ENCODE measurements around the gene LMNTD1. TPM values are rescaled to one million over a fixed set of nuclear protein-coding genes. Genes with fewer than 3 reads are reported as not detected.
"Not testable (repeated sequence)": the region's sequence is repeated elsewhere in the genome, so short reads cannot be mapped to it uniquely, and the experiment has no call there.

Gene LMNTD1
- not detected in 2 replicates for total RNA-seq (2014; rRNA removed; shearing (Covaris generic))

DNA sequence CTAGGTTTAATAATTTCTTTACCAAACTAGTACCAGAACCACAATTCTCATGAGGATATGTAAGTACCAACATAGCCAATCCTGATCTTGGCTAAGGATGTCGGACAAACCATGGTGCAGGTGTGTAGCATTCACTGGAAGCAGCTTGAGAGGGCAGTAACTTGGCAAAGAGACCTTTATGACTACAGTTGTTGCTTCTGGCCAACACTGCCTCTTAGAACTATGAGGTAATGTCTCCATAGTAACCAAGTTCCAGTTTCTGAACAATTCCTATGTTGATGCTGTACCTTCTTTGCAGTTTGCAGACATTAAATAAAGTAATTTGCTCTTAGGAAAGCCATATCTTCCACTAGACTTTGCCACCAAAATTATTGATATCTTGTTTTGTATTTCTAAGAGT lies at the start of gene LMNTD1:
TSS of gene LMNTD1 (minus strand) at position 186 of the 400 bp plus-strand sequence. CDS start 324 bp downstream, outside the sequence.
- DNase-seq (ENCODE audit: low spot score), result no peak

DNA sequence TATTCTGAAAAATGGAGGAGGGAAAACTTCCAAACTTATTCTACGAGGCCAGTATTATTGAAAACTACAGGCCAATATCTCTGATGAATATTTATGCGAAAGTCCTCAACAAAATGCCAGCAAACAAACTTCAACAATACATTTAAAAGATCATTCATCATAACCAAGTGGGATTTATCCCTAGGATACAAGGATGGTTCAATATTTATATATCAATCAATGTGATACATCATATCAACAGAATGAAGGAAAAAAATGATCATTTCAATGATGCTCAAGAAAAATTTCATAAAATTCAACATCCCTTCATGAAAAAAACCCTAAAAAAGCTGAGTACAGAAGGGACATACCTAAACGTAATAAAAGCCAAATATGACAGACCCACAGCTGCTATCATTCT lies 45.9 kb upstream of the LMNTD1 start:
- no peak for DNase-seq (ENCODE audit: low spot score)

GRCh38 chr12:25595496-25595895 lies 42.4 kb upstream of the LMNTD1 start:
- DNase-seq (ENCODE audit: low spot score), result not testable (repeated sequence)

DNA sequence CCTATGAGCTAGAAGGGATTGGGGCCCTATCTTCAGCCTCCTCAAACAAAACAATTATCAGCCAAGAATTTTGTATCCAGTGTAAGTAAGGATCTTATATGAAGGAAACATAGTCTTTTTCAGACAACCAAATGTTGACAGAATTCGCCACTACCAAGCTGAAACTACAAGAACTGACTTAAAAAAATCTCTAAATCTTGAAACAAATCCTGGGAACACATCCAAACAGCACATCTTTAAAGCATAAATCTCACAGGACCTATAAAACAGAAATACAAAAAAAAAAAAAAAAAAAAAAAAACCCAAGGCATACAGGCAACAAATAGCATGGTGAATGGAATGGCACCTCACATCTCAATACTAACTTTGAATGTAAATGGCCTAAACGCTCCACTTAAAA lies 41.3 kb upstream of the LMNTD1 start:
- no peak for DNase-seq (ENCODE audit: low spot score)

GRCh38 chr12:25592725-25593495 lies 39.8 kb upstream of the LMNTD1 start:
- DNase-seq (ENCODE audit: low spot score), result no peak

DNA sequence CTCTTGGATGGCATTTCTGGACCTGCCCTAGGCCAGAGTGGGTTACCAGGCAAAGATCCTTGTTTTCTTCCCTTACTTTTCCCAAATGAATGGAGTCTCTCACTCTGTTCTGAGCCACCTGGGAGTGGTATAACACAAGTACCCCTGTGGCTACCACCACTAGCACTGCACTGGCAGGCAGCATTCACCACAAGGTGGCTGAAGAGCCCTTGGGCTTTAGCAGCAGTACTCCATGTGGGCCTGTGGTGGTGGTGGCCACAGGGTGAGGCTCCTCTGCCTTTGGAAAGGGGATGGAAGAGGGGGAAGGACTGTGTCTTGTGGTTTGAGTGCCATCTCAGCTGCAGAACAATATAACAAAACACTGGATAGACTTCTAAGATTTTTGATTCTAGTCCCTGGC lies 38.1 kb upstream of the LMNTD1 start:
- peak; percentile 8 for DNase-seq (ENCODE audit: low spot score)

DNA sequence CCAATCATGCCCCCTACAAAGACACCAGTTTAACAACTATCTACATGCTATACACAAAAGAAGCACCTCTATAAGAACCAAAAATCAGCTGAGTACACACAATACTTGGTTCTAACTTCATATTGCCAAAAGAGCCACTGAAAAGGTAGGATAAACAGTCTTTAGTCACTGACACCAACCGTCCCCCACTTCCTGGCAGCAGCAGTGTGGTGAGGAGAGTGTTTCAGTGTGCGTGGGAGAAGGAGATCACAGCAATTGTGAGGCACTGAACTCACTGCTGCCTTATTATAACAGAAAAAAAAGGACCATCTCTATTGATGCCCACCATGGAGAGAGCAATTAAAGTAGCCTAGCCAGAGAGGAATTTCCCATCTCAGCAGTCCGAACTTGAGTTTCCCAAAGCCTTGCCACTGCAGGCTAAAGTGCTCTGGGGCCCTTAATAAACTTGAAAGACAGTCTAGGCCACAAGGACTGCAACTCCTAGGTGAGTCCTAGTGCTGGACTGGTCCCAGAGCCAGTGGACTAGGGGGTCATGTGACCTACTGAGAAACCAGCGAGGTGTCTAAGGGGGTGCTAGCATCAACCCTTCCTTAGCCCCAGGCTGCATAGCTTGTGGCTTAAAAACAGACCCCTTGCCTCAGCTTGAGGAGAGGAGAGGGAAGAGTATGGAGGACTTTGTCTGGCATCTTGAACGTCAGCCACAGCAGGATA lies 37.1 kb upstream of the LMNTD1 start:
- no peak for DNase-seq (ENCODE audit: low spot score)

GRCh38 chr12:25587346-25587745 lies 34.3 kb upstream of the LMNTD1 start:
- DNase-seq (ENCODE audit: low spot score), result no peak

DNA sequence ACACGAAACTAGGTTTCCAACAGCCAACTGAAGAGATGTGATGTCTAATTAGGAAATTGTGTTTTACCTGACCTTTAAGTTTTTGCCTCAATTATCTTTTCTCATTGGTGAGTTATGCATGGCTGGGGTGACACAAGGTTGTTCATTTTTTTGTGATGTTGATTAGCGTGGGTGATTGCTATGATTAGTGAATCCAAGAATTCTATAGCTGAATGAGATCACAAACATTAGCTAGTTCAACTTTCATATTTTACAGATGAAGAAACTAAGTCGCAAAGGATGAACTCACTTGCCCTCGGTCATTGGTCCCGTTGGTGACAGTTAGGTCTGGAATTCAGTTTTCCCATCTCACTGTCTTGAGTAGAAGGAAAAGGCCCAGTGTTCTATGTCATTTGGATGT lies 32.6 kb upstream of the LMNTD1 start:
- DNase-seq (ENCODE audit: low spot score), result no peak

GRCh38 chr12:25585021-25585523 lies 32.0 kb upstream of the LMNTD1 start:
- DNase-seq (ENCODE audit: low spot score), result no peak

DNA sequence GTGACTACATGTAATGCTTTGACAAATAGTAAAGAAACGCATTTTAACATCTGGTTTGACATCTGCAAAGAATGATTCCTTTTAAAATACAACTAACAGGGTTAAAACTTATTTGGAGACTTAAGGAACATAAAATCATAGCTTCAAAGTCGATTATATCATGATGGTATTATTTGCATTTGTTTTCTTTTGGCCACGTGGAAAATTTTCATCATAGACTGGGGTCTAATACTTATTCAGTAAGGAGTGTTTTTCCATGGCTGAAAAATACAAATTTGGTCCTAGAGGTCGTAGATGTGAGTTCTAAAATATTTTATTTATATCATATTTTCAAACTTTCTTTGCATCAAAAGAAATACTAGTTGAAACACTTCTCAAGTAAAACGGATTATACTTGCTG lies 31.5 kb upstream of the LMNTD1 start:
- DNase-seq (ENCODE audit: low spot score), result no peak

GRCh38 chr12:25583545-25583944 lies 30.5 kb upstream of the LMNTD1 start:
- DNase-seq (ENCODE audit: low spot score), result peak; percentile 9

DNA sequence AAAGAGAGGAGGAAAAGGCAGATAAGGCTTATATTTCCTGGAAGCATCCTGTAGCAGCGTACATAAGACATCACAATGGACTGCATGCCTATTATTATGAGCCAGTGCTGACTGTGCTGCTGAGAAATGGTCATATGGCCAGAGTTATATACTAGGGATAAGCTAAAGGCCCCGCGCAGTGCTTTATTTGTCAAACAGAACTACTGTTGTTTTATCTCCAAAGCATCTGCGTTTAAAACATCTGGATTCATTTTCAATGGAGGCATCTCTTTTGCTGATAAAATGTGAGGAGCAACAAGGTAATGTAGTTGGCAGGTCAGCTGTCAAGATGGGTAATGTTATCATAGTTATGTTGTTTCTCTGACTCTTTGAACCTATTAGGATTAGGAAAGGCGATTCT lies 28.0 kb upstream of the LMNTD1 start:
- DNase-seq (ENCODE audit: low spot score), result no peak

DNA sequence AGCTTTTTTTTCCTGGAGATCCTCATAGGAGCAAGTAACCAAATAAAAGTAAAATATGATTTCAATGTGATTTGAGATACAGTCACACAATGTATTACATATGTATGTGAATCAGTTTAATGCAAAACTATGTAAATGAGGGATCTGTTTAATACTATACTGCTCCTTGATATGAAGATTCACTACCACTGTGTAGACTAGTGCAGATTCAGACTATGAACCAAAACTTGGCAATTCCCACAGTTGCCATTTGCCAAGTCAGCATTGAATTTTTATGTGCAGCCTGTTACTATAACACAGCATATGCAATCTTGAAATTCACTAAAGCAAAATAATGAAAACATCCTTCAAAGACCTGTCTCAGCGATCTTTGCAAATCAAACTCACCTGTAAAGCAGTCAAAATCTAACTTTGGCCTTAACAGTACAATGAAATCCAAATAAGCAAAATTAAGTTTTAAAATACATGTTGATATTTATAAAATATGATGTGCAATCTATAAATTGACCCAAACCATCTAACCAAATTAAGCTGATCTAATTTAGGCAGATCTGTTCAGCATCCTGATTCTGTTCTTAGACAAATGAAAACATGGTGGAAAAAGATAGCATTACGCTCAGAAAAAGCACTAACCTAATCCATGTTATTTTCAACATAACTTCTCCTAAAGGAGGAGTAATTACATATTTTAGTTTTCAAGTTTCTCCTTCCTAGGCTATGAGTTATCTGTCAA lies 25.5 kb upstream of the LMNTD1 start:
- no peak for DNase-seq (ENCODE audit: low spot score)

GRCh38 chr12:25574761-25575160 lies 21.7 kb upstream of the LMNTD1 start:
- no peak for DNase-seq (ENCODE audit: low spot score)

- DNase-seq (ENCODE audit: low spot score), result no peak
Observed at GRCh38 chr12:25573346-25573745, 20.3 kb upstream of the LMNTD1 start.

DNA sequence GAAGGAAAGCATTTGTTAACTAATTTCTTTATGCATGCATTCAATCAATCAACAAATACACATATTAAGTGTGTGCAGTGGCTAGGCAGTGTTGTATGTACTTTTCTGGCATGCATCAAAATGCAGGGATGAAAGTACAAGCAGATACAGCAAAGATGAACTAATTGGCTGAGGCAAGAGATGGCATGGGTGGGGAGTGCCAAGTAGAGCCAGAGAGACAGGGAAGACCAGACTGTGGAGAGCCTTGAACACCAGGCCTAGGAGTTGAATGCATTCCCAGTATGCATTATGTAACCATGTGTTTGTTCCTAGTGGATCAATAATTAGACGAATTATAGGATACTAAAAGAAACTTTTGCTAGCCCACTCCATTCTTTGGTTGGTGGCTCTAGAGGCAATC lies 17.3 kb upstream of the LMNTD1 start:
- no peak for DNase-seq (ENCODE audit: low spot score)

- DNase-seq (ENCODE audit: low spot score), result no peak
Observed at GRCh38 chr12:25566202-25566949, 13.3 kb upstream of the LMNTD1 start.

DNA sequence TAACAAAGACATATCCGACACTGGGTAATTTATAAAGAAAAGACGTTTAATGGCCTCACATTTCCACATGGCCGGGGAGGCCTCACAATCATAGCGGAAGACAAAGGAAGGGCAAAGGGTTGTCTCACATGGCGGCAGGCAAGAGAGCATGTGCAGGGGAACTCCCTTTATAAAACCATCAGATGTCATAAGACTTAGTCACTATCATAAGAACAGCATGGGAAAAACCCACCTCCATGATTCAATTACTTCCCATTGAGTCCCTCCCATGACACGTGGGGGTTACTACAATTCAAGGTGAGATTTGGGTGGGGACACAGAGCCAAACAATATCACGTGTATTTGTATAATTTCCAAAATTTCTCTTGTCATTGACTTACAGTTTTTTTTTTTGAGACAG lies 5.5 kb upstream of the LMNTD1 start:
- no peak for DNase-seq (ENCODE audit: low spot score)

GRCh38 chr12:25557830-25558436 lies 4.8 kb upstream of the LMNTD1 start:
- DNase-seq (ENCODE audit: low spot score), result peak; percentile 80

- no peak for DNase-seq (ENCODE audit: low spot score)
Observed at GRCh38 chr12:25556153-25556552, 3.1 kb upstream of the LMNTD1 start.

All from HT-29 (cell line).